Measurements from ENCODE around the gene WDR75. TPM values are rescaled to one million over a fixed set of nuclear protein-coding genes. Genes with fewer than 3 reads are reported as not detected.
A peak's percentile ranks its signal among the peaks of the same experiment; 100 is the strongest.
"Not testable (repeated sequence)": the region's sequence is repeated elsewhere in the genome, so short reads cannot be mapped to it uniquely, and the experiment has no call there.

WDR75 gene
- total RNA-seq, 1 donor from 2014 or later: 33.0 TPM

GRCh38 chr2:189424961-189425360, 16.3 kb upstream of the WDR75 start:
- H3K27ac Mint-ChIP-seq (ENCODE audit: unreplicated experiment): no peak overlapping the region
- H3K36me3 Mint-ChIP-seq (ENCODE audit: low read depth, unreplicated experiment): peaks cover 13% of the 10 kb centered on the region
- no peaks in the 10 kb centered on the region for H3K9me3 Mint-ChIP-seq (ENCODE audit: unreplicated experiment)
- peaks cover 4% of the 10 kb centered on the region for H3K27me3 Mint-ChIP-seq (ENCODE audit: unreplicated experiment)
- DNase-seq (ENCODE audit: low spot score): no peak
- H3K4me3 Mint-ChIP-seq (ENCODE audit: unreplicated experiment): no peak overlapping the region
- TF ChIP-seq CTCF (IDR thresholded peaks at IDR 0.05; ENCODE audit: unreplicated experiment): no peak
- H3K4me1 Mint-ChIP-seq (ENCODE audit: unreplicated experiment): peaks cover 7% of the 10 kb centered on the region

GRCh38 chr2:189425676-189426075, 15.6 kb upstream of the WDR75 start:
- H3K27me3 Mint-ChIP-seq (ENCODE audit: unreplicated experiment): peaks cover 4% of the 10 kb centered on the region
- peaks cover 9% of the 10 kb centered on the region for H3K4me1 Mint-ChIP-seq (ENCODE audit: unreplicated experiment)
- H3K9me3 Mint-ChIP-seq (ENCODE audit: unreplicated experiment): no peaks in the 10 kb centered on the region
- no peak overlapping the region for H3K27ac Mint-ChIP-seq (ENCODE audit: unreplicated experiment)
- H3K4me3 Mint-ChIP-seq (ENCODE audit: unreplicated experiment): no peak overlapping the region
- peaks cover 14% of the 10 kb centered on the region for H3K36me3 Mint-ChIP-seq (ENCODE audit: low read depth, unreplicated experiment)
- no peak for DNase-seq (ENCODE audit: low spot score)
- TF ChIP-seq CTCF (IDR thresholded peaks at IDR 0.05; ENCODE audit: unreplicated experiment): no peak

- no peak for DNase-seq (ENCODE audit: low spot score)
- peaks cover 14% of the 10 kb centered on the region for H3K36me3 Mint-ChIP-seq (ENCODE audit: low read depth, unreplicated experiment)
- H3K27ac Mint-ChIP-seq (ENCODE audit: unreplicated experiment): no peak overlapping the region
- peak overlapping the region; percentile 76 for H3K4me3 Mint-ChIP-seq (ENCODE audit: unreplicated experiment)
- peaks cover 5% of the 10 kb centered on the region for H3K9me3 Mint-ChIP-seq (ENCODE audit: unreplicated experiment)
- H3K27me3 Mint-ChIP-seq (ENCODE audit: unreplicated experiment): peaks cover 4% of the 10 kb centered on the region
- peaks cover 9% of the 10 kb centered on the region for H3K4me1 Mint-ChIP-seq (ENCODE audit: unreplicated experiment)
- no peak for TF ChIP-seq CTCF (IDR thresholded peaks at IDR 0.05; ENCODE audit: unreplicated experiment)
Measured at GRCh38 chr2:189426886-189427285, 14.4 kb upstream of the WDR75 start.

- DNase-seq (ENCODE audit: low spot score): no peak
- H3K4me3 Mint-ChIP-seq (ENCODE audit: unreplicated experiment): peak overlapping the region; percentile 51
- peaks cover 9% of the 10 kb centered on the region for H3K4me1 Mint-ChIP-seq (ENCODE audit: unreplicated experiment)
- H3K27ac Mint-ChIP-seq (ENCODE audit: unreplicated experiment): no peak overlapping the region
- H3K36me3 Mint-ChIP-seq (ENCODE audit: low read depth, unreplicated experiment): peaks cover 14% of the 10 kb centered on the region
- no peak for TF ChIP-seq CTCF (IDR thresholded peaks at IDR 0.05; ENCODE audit: unreplicated experiment)
- peaks cover 6% of the 10 kb centered on the region for H3K27me3 Mint-ChIP-seq (ENCODE audit: unreplicated experiment)
- H3K9me3 Mint-ChIP-seq (ENCODE audit: unreplicated experiment): peaks cover 5% of the 10 kb centered on the region
Measured at GRCh38 chr2:189427872-189428271, 13.4 kb upstream of the WDR75 start.

- H3K27ac Mint-ChIP-seq (ENCODE audit: unreplicated experiment); H3K27me3 Mint-ChIP-seq (ENCODE audit: unreplicated experiment); H3K4me1 Mint-ChIP-seq (ENCODE audit: unreplicated experiment); H3K9me3 Mint-ChIP-seq (ENCODE audit: unreplicated experiment); DNase-seq (ENCODE audit: low spot score); H3K4me3 Mint-ChIP-seq (ENCODE audit: unreplicated experiment): not testable (repeated sequence)
- H3K36me3 Mint-ChIP-seq (ENCODE audit: low read depth, unreplicated experiment): peaks cover 14% of the 10 kb centered on the region
Measured at GRCh38 chr2:189430448-189430847, 10.8 kb upstream of the WDR75 start.

GRCh38 chr2:189435803-189436202, 5.5 kb upstream of the WDR75 start:
- H3K4me1 Mint-ChIP-seq (ENCODE audit: unreplicated experiment); H3K27ac Mint-ChIP-seq (ENCODE audit: unreplicated experiment); H3K9me3 Mint-ChIP-seq (ENCODE audit: unreplicated experiment); H3K36me3 Mint-ChIP-seq (ENCODE audit: low read depth, unreplicated experiment); H3K27me3 Mint-ChIP-seq (ENCODE audit: unreplicated experiment); H3K4me3 Mint-ChIP-seq (ENCODE audit: unreplicated experiment); DNase-seq (ENCODE audit: low spot score): not testable (repeated sequence)
